HL-60 (cell line): ENCODE data around the gene KIF22.
A peak's percentile ranks its signal among the peaks of the same experiment; 100 is the strongest.

Experiments
- DNase-seq, 2 experiments: peaks; one replicate each; pipeline ENCODE4 v3.0.0-alpha.2; 2010 to 2020; ENCODE audit warnings: low read depth in 1 of 2, low spot score in 1 of 2
- H3K27ac ChIP-seq: fragments of 250-450 bp; sonication (Bioruptor Pico); replicated peaks from 2 replicates; pipeline ENCODE4 v1.5.1; 2020; ENCODE audit warnings: mild to moderate bottlenecking, moderate library complexity
- H3K27me3 ChIP-seq: fragments of 250-450 bp; sonication (Bioruptor Pico); 2 replicates; pipeline ENCODE4 v1.5.1; 2021; ENCODE audit warnings: mild to moderate bottlenecking, moderate library complexity; ENCODE audit not compliant: insufficient read depth, poor library complexity, severe bottlenecking
- H3K4me3 ChIP-seq: replicated peaks from 2 replicates; pipeline ENCODE4 v1.5.1; 2011; ENCODE audit warnings: mild to moderate bottlenecking, control low read depth, low read length; ENCODE audit not compliant: insufficient read depth
- GABPA ChIP-seq: IDR thresholded peaks from 2 replicates; pipeline ENCODE4 v1.6.1; 2012; ENCODE audit warnings: low read depth
- POLR2AphosphoS5 ChIP-seq: IDR thresholded peaks from 2 replicates; pipeline ENCODE4 v1.6.1; 2012; ENCODE audit warnings: low read depth
- REST ChIP-seq: IDR thresholded peaks from 2 replicates; pipeline ENCODE4 v1.6.1; 2012; ENCODE audit warnings: low read depth; ENCODE audit not compliant: insufficient replicate concordance
- SPI1 ChIP-seq: IDR thresholded peaks from 2 replicates; pipeline ENCODE4 v1.6.1; 2012; ENCODE audit warnings: low read depth, mild to moderate bottlenecking, borderline replicate concordance
- TF ChIP-seq, protein P1 (sequence below): IDR thresholded peaks from one replicate; pipeline ENCODE4 v1.5.1; 2011; ENCODE audit warnings: low read length, control low read depth, inconsistent platforms; ENCODE audit not compliant: insufficient read depth

Gene KIF22

DNA sequence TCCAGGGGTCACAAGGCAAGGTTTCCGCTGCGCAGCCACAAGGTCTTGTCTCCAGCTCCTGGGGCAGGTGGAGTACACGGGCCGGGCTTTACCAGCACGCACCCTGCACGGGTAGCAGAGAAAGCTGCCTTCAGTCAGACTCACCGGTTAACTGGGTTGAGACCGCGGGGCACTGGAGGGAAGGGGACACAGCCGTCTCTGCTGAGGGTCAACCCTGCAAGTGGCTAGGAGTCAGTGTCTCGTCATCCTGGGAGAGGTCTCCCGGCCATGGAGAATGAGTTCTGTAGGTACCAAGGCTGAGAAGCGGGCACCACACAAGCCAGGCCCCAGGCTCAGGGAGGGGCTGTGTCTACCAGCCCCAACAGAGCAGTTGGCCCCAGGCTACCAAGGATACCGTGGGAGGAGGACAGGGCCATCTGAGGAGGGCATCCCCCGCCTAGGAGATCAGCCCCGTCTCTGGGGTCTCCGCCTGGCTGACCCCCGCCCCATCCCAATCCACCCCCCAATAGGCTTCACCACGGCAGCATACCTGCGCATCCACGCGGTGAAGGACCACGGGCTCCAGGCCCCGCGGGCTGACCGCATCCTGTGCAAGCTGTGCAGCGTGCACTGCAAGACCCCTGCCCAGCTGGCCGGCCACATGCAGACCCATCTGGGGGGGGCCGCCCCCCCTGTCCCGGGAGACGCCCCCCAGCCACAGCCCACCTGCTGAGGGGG, 18.6 kb downstream of the KIF22 start:
- no peaks in the 10 kb centered on the region for H3K27me3 ChIP-seq
- peak overlapping the region; percentile 56 for H3K4me3 ChIP-seq
- TF ChIP-seq REST (no peak), POLR2AphosphoS5 (no peak; the same call in 1 of the 2 replicates), SPI1 (no peak), GABPA (no peak)
- TF ChIP-seq, protein P1, sequence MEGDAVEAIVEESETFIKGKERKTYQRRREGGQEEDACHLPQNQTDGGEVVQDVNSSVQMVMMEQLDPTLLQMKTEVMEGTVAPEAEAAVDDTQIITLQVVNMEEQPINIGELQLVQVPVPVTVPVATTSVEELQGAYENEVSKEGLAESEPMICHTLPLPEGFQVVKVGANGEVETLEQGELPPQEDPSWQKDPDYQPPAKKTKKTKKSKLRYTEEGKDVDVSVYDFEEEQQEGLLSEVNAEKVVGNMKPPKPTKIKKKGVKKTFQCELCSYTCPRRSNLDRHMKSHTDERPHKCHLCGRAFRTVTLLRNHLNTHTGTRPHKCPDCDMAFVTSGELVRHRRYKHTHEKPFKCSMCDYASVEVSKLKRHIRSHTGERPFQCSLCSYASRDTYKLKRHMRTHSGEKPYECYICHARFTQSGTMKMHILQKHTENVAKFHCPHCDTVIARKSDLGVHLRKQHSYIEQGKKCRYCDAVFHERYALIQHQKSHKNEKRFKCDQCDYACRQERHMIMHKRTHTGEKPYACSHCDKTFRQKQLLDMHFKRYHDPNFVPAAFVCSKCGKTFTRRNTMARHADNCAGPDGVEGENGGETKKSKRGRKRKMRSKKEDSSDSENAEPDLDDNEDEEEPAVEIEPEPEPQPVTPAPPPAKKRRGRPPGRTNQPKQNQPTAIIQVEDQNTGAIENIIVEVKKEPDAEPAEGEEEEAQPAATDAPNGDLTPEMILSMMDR, result no peak
- peak overlapping the region; percentile 90 for H3K27ac ChIP-seq
- peak in 1 of 2 experiments; percentile 24 for DNase-seq

DNA sequence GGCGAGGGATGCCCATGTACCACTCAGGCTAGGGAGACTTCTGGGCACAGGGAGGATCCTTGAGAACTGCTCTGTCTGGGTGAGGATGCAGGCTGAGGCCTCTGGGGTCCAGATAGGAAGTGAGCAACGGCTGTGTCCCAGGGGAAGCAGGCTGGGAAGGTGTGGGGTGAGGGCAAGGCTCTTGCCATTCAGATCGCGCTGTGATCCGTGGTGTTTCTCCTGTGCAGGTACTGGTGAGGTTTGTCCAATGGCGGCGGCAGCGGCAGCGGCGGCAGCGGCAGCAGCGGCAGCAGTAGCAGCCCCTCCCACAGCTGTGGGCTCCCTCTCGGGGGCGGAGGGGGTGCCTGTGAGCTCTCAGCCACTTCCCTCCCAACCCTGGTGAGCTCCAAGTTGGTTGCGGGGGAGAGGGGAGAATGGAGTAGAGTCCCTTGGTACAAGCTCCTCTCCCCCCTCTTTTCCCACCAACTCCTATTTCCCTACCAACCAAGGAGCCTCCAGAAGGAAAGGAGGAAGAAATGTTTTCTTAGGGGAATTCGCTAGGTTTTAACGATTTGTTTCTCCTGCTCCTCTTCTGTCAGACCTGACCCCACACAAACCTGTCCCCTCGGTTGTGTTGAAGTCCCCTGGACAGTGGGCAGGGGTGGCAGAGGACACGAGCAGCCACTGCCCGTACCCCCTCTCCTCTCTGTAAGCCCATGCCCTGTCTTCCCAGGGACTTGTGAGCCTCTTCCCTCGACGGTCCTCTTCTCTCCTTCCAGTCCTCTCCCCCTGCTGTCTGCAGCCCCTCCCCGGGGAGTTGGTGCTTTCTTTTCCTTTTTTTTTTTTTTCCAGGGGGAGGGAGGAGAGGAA, 19.5 kb downstream of the KIF22 start:
- H3K4me3 ChIP-seq, result peak overlapping the region; percentile 56
- DNase-seq, result peak in 1 of 2 experiments; percentile 64

More for the DNA sequence above, 19.5 kb downstream of the KIF22 start:
- TF ChIP-seq POLR2AphosphoS5 (peak; percentile 13; the same call in 1 of the 2 replicates), GABPA (no peak), REST (no peak), SPI1 (peak; percentile 60)
- TF ChIP-seq, protein P1, result no peak
- H3K27ac ChIP-seq, result 0 out of 2 replicates have a peak overlapping the region, but pooled peaks have one; percentile 24
- no peaks in the 10 kb centered on the region for H3K27me3 ChIP-seq
